H4 (cell line): ENCODE measurements around the gene NT5C2. TPM values are rescaled to one million over a fixed set of nuclear protein-coding genes. Genes with fewer than 3 reads are reported as not detected.
"Not testable (repeated sequence)": the region's sequence is repeated elsewhere in the genome, so short reads cannot be mapped to it uniquely, and the experiment has no call there.

Source experiments
- DNase-seq: peaks from one replicate; pipeline ENCODE4 v3.0.0-alpha.2; 2015; ENCODE audit warnings: low spot score
- total RNA-seq: library from RNA; depleted of rRNA; stranded (reverse); fragments of >200 nt; shearing (Covaris generic); gene quantifications from 2 replicates; pipeline ENCODE4 v1.2.3, GENCODE V29; 2014

NT5C2 gene
- total RNA-seq, 1 experiment from 2014 or later = 27.3 TPM

DNA sequence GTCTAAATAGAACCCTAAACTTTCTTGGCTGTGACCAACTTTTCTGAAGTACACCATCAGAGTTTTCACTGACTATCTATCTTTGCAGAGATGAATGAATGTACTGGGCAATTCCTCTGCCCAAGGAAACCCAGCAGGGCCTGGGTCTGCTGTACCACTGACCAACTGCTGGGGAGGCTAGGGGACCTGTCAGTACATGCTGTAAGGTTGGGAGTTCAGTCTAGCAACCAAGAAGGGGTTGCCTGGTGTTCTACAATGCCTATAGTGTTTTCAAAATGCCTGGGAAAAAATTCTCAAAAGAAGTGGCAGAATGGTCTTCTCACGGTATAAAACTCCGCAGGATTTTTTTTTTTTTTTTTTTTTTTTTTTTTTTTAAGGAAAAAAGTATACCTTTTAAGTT lies 106.3 kb downstream of the NT5C2 start:
- DNase-seq = no peak

DNA sequence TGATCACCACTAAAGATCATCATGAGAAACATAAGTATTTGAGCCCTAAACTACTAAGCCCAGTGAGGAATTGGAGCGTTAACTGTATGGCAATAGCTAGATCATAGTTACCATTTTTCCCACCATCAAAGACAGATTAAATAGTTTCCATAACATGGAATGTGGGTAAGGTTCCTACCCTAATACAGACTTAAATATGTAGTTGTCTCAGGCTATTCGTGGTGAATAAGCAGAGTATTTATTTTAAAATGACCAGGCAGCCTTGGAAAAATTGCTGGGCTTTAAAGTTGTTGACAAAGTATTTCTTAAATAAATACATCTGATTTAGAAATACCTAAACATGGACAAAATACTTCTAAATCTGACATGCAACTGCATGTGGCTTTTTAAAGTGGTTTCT lies 106.8 kb downstream of the NT5C2 start:
- no peak for DNase-seq

DNA sequence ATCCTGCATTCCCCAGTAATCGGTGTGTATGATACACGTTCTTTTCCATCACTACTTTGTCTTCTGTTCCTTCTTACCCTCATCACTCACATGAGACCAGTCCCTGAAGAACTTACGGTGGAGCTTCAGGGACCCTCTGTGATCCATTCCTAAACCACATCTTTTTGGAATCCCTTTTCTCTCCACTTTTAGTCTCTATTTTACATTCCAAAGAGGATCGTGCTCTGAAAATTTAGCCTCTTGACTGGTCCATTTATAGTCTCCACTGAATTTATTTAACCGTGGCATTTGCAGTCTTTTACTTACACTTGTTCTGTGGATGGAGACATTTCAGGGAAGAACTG lies 109.1 kb downstream of the NT5C2 start:
- DNase-seq = no peak

DNA sequence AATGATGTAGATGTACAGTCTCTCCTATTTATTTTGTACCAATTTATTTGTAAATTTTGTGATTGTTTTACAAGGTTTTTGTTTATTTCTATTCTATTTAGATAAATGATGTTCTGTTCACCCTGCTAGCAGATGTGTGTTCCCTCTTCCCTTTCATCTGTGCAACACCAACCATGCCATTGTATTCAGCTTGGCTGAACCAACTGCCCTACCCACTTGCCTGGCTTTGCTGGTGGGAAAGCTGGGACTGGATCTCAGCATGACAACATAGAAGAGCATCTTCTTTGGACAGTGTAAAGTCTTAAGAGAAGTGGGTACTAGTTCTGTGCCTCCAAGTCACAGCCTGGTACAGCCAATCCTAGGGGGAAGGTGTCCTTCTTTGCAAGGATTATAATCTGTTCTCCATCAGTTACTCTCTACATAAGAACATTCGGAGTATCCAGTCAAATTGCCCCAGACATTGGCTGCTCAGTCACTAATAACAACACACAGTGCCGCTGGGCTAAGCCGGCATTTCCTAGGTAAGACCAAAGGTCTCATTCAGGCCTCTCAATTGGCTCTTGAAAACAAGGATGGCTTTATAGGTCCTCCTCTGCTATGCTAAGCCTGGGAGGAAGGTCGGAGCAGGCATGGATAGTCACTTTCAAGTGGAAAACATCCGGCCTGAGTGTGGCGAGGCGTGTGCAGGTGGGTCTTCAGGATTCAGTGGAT lies 109.7 kb downstream of the NT5C2 start:
- no peak for DNase-seq

DNA sequence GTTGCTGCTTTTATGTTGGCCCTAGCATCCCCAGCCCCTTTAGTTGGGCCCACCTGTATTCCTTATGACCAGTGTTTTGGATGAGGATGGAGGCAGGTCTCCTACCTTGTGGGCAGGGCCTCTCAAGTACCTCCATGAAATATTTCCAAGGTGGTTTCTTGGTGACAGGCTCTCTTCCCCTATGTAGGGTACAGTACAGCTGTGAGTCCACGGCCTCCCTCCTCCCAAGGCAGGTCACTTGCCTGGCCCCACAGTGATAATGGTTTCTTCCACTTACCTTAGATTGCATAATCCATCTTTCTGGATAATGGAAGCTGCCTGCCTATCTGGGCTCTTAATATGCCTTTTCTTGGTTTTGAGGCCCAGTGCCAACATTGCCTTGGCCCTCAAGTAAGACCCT lies 110.4 kb downstream of the NT5C2 start:
- no peak for DNase-seq

DNA sequence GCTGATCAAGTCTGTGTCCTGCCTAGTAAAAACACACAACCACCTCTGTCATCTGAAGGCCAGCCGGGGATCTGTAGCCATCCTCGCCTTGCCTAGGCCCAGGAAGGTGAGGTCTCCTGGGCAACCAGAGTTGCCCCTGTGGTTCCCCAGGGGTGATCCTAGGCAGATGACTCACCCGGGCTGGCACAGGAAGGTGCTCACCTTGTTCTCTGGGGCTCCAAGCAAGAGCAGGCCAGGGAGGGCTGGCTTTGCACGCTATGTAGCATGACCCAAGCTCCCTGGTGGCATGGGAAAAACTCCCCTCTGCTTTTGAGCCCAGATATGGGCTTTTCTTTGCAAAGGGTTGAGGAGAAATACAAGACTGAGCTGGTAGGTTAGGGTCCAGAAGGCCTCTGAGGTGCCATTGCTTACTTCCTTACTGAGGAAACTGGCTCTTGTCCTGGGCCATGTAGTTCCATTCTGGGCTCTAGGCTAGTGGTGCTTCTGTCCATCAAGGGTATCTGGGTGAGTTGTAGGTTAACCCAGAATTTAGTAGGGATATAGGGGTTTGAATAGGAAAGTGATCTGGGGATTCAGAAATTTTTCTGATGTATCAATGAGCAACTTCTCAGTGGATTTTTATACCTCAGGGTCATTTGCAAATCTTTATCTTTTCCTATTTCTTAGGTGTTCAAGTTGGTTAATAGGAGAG lies 112.0 kb downstream of the NT5C2 start:
- DNase-seq = no peak

DNA sequence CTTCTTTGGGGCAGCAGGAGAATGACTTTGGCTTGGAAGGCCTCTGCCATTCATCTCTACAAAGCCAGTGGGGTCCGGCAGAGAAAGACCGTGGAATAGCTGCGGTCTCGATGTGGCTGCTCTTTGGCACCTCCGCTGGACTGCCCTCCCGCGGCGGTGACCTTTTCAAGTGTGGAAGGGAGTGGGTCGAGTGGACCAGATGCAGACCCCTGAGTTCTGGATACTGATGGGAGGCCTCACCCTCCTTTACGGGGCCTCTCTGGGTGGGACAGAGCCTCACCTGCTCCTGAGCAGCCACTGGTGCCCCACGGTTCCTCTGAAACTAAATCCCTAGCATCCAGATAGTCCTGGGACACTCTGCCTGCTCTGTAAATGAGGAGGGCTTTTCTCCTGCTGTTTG lies 113.1 kb downstream of the NT5C2 start:
- no peak for DNase-seq

DNA sequence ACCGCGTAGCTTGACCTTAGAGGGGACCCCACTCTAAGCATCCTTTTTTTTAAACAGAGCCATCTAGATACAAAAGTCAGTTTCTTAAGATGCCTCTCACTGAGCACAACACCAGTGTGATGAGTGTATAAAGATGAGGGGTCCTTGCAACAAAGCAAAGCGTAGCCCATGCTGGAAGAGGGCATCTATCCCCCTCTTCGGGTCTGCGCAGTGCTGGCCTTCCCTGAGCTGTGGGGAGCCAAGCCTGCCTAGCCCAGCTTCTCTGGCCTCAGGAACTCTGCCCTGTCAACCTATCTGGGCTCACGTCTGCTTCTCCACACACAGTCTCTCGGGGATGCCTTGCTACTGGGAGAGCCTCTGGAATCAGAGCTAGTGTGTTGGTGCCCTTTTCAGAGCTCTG lies 114.0 kb downstream of the NT5C2 start:
- DNase-seq = no peak

DNA sequence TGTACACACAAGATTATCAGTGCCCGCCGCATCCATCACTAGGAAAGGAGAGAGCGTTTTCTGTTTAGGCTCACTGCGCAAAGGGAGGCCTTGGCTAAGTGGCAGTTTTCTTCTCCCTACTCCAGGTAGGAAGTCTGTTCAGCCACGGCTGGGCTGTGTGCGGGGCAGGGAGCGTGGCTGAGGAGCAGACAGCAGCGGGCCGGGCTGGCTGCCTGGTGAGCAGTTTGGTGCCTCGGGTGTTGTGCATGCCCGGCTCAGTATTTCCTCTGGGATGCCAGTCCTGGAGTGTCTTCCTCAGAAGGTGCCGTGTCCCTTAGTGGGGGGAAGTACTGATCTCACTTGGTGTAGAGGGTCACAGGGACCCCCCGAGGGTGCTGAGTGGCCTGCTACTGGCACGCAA lies 114.4 kb downstream of the NT5C2 start:
- no peak for DNase-seq

DNA sequence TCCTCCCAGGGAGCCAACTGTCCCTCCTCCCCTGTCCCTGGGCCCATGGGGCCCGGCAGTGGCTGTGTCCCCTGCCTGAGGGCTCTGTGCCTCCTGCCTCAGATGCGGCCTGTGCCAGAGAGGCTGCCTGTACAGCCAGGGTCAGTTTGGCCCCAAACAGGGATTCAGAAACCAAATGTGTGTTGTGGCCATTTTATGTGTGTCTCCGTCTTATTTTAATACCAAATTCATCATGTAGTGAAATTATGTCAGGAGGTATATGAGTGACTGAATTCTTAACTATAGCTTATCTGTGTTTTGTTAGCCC lies 114.8 kb downstream of the NT5C2 start:
- DNase-seq = no peak

DNA sequence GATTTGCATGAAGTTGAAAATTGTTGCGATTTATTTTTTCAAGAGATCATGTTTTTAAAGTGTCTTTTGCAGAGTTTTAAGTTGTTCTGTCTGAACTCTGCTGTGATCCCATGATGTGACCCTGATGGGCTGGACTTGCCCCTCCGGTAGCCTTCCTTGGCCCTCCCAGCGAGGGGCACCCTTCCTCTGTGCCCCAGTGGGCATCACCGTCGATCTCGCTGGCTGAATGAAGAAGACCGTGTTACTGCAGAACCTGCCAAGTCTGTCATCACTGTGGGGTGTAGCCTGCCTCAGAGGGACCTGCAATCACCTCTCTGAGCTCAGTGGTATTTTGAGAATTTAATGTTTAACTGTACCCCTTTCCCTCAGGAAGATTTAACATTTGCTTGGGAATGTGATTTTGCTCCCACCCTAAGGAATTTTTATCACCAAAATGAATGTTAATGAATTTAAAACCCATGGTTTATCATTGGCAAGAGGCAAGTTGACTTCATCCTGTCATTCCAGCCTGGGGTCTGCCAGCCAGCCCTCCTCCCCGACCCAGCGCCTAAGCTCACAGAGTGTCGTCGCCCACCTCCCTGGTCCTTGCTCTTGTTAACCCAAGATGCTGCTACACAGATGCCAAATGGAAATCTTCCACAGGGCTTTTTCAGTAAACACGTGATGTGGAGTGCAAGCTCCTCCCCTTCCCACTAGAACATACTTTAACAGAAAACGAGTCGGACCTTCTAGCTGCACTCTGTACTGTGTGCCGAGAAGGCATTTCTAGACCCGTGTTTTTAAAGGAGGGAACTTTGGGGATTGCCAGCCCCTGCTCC lies 115.4 kb downstream of the NT5C2 start:
- DNase-seq = no peak

DNA sequence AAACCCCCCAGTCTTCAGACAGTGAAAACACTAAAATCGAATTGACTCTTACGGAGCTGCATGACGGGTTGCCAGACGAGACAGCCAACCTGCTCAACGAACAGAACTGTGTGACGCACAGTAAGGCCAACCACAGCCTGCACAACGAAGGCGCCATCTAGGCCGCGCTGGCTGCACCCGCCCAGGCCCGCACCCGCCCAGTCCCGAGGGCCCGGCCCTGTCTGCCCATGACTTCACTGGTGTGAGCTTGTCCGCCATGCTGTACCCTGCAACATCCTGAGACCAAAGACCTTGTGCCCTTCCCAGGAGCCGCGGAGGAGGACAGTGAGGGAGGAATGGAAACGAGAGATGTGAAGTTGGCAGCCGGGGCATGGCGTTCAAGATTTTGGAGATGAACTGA lies 116.1 kb downstream of the NT5C2 start:
- DNase-seq = no peak

DNA sequence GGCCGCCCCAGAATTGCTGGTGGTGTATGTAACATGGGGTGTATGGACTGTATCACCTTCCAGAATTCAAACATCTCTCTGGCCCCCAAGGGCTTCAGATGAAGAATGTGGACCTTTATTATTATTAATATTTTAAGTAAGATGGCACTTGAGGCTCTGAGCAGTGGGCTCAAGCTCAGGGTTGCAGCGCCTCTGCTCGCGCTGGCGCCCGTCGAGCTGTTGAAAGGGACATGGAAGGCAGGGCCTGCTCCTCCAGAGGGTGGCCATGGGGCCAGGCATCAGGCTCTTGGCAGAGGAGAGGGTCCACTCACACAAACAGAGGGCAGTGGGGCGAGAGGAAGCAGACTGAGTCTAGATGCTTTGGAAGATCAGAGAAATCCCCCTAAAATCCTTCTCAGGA lies 120.2 kb downstream of the NT5C2 start:
- no peak for DNase-seq

DNA sequence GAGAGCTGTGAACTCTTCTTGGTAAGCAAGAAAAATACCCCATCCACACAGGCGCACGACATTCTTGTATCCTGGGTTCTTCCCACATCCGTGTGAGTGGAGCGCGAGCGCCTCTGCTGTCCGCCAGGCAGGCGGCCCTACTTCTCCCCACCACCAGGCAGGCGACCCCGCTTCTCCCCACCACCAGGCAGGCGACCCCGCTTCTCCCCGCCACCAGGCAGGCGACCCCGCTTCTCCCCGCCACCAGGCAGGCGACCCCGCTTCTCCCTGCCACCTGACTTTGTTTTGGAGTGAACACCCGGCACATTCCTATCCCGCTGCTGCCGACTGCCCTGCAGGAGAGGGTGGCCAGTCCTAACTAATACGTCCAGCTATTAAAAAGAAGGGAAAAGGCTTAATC lies 120.8 kb downstream of the NT5C2 start:
- no peak for DNase-seq

DNA sequence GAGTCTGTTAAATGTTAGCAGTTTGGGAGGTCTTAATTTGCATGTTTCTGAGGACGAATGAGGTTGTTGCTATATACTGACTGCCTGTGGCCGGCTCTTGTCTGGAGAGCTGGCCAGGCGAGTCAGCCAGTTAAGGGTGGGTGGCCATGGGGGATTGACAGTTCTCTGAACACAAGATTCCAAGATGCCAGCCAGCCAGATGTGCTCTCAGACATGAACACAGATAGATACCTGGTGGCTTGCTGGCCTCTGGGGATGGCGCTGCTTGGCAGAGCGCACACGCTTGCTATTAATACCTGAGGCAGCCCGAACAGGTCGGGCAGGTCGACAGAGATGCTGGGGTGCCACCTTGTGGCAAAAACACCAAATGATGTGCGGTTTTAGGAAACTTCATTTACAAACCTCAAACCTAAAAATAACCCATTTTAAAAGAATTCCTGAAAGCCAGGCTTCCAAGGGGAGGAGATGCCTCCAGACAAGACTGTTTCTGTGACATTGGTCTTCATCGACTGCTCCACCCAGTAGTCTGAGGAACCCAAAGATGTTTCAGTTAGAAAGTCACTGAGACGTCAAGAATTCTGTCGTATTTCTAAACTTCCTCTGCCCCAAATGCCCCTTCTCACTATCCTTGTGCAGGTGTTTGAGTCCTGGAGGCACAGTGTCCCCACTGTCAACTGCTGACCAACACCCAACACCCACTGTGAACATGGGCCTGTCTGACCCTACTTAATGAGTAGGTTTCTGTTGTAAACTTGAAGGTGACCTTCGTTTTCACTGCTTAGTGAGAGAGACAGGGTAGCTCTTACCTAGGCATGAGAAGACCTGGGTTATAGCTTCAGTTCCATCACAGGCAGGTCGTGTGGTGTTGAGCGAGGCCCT lies 123.4 kb downstream of the NT5C2 start:
- peak; percentile 51 for DNase-seq

DNA sequence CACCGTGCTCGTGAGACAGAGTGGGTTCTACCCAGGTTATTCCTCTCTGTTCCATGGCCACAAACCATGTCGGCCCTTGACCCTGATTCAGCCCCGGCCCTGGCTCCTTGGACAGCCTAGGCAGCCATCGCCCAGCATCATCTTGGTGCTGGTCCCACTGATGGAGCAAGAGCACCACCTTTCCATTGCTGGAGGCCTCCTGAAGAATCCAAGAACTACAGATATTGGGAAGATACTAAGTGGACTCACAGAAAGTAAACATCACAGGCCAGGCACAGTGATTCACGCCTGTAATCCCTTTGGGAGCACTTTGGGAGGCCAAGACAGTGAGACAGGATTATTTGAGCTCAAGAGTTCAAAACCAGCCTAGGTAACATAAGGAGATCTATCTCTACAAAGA lies 125.1 kb downstream of the NT5C2 start:
- DNase-seq = no peak

DNA sequence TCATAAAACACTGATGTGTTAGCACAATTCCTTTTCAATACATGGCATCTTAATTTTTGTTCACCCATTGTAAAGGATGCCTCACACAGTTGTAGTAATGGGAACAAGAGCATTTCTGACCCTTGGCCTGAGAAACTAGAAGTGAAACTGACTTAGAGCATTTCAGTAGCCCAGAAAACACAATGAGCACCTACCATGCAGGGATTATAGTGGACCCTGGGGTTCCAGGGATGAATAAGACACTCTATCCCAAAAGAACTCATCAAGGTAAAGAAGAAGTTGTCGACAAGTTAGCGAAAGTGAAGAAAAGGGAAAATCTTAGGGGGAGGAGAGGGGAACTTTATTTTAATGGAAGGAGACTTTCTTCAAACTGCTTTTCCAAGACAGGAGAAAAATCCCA lies 125.6 kb downstream of the NT5C2 start:
- DNase-seq = no peak

DNA sequence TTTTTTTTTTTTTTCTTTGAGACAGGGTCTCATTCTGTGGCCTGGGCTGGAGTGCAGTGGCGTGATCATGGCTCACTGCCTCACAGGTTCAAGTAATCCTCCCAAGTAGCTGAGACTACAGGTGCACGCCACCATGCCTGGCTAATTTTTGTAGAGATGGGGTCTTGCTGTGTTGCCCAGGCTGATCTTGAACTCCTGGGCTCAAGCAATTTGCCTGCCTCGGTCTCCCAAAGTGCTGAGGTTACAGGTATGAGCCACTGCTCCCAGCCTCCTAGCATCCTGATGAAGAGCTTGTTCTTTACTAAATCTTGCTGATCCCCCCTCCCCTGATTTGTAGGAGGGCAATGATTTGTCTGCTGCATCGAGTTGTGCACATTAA lies 126.0 kb downstream of the NT5C2 start:
- DNase-seq = not testable (repeated sequence)

DNA sequence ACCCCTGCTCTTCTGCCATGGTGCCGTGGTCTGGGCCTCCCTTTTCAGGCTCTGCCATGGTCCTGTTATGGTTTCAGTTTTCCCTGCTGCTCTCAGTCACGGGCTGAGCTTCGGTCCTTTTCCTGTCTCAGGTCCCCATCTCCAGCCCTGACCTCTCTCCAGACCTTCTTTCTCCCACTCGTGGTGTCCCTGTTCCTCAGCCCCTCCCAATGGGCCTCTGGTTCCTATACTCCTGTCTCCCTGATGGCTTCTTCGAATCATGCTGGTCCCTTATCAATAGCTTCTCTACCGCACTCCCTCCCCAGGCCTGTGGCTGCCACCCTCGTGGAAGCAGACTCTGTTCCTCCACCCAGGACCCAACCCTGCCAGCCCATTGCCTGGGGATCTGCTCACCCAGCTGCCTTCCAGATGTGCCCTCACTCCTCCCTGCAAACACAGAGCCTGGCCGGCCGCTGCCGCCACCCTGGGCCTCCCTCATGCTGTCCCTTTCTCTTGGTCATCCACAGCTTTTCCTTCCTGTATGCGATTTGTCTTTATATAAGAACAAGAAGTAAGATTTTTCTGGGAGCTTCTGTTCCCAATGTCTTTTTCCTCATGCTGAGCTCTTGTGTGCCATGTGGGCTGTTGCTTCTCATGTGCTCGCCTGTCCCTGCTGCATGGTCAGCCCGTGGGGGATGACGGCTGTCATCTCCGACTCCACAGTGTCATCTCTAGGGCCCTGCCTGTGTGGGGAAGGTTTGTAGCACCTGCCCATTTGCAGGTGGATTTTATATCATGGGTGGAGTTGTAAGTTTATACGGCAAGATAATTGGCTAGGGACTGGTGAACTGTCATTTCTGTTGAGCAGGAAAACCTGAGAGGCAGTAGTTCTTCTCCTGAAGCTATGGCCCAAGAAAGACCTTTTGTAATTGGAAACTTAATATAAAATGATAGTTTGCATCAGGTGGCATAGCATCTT lies 126.7 kb downstream of the NT5C2 start:
- no peak for DNase-seq

DNA sequence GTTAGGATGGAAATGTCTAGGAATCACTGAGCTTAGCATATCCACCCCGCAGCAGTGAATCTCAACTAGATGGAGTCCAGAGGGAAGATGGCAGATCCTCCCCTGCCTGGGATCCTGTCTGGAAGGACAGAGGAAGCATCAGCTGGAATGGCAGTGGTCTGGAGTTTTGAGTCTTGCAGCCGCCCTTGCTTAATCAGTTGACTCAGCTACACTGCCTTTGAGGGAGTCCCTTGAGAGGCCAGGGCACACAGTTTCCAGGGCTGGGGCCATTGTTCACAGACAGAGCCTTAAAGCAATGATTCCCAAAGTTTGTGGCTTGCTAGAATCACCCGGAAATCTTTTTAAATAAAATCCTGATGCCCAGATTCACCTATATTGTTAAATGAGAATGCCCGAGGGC lies 128.1 kb downstream of the NT5C2 start:
- DNase-seq = no peak
